Measurements from ENCODE around the gene HSD17B8.

The HSD17B8 gene

DNA sequence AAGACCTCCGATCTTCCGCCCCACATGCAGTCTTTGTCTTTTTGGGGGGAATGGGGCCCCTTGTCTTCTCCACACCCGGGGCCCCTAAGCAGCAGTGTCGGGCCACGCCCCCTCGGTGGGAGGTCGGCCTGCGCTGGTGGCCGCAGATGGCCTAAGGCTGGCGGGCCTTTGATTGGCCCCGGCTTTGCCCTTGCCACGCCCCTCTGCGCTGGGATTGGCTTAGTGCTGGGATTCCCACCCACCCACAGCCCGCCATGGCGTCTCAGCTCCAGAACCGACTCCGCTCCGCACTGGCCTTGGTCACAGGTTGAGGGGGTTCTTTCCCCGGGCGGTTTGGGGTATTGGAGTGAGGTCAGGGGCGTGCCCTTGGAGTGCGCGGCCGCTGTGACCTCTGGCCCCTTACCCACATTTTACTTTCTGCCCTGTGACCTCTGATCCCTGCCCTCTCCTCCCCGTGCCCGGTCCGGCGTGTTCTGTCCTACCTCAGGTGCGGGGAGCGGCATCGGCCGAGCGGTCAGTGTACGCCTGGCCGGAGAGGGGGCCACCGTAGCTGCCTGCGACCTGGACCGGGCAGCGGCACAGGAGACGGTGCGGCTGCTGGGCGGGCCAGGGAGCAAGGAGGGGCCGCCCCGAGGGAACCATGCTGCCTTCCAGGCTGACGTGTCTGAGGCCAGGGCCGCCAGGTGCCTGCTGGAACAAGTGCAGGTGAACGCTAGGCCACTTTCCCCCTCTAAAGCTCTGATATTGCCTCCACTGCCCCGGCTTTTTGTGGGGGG, at the start of gene HSD17B8:
TSS of gene HSD17B8 (plus strand) at position 241 of the 776 bp plus-strand sequence. CDS start at position 255, 14 bp downstream.
- peak; percentile 72 for DNase-seq

DNA sequence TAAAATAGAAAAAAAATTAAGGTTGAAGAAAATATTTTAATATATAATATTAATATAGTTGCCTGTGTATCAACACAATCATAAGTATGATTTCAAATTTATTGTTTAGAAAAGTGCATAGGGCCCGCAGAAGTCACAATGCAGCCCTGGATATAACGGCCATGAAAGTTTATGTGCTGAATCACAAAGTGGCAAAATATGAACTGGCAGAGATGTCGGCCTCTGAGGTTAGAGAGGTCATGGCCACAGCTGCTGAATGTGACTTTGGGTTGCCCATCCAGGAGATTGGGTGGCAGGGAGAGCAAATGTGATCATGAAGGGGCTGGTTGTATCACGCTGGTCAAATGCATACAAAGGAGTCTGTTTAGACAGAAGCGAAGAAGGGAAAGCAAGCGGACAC, 47.9 kb upstream of the HSD17B8 start:
- no peak for DNase-seq

DNA sequence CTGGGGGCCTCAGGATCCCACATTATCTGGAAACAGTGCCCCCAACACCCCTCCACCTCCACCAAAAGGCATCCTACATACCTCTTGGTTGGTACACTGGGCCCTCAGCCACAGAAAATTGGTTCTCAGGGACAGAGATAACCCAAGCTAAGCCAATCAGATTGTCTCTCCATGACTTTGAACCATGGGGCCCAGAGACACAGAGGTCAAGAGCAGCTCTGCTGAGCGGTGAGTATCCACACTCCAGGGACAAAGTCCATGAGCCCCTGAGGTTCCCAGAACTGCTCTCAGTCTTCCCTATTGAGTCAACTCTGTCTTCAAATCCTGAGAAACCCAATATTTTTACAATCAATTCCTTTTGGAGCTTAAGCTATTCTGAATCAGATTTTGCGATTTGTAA, 47.5 kb upstream of the HSD17B8 start:
- no peak for DNase-seq

DNA sequence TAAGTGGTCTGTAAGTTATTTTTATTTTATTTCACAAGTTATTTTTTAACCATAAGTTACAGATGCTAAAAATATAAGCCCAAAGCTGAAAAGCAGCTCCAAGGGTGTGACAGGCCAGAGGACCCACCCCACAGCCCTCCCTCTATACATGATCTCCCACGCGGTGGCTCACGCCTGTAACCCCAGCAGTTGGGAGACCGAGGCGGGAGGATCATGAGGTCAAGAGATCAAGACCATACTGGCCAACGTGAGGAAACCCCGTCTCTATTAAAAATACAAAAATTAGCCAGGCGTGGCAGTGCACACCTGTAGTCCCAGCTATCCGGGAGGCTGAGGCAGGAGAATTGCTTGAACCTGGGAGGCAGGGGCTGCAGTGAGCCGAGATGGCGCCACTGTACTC, 44.4 kb upstream of the HSD17B8 start:
- no peak for DNase-seq

DNA sequence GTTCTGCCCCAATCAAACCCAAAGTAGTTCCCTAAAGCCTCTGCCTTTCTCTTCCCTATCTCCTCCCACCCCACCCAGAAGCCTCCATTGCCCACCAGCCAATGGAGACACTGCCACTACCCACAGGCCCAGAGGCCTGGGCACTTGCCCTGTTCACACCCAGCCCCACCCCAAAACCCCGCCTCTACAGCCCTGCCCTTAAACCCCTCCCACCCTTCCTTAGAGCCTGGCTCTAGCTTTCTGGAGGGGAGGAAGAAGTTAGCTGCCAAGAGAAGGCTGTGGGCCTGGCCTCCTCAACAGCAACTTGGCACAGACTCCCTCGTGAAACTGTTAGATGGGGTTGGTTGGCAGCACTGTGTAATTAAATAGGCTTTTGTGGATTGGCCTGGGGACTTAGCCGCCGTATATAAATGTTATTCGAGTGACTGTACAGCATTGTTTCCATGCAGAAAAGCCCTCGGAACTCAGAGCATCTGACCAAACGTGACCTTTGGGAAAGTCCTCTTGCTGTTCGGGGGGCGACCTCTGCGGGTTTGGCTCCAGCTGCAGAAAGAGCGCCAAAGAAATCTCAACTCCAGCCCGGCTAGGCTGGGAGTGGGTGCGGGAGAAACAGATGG, 43.6 kb upstream of the HSD17B8 start:
- no peak for DNase-seq

DNA sequence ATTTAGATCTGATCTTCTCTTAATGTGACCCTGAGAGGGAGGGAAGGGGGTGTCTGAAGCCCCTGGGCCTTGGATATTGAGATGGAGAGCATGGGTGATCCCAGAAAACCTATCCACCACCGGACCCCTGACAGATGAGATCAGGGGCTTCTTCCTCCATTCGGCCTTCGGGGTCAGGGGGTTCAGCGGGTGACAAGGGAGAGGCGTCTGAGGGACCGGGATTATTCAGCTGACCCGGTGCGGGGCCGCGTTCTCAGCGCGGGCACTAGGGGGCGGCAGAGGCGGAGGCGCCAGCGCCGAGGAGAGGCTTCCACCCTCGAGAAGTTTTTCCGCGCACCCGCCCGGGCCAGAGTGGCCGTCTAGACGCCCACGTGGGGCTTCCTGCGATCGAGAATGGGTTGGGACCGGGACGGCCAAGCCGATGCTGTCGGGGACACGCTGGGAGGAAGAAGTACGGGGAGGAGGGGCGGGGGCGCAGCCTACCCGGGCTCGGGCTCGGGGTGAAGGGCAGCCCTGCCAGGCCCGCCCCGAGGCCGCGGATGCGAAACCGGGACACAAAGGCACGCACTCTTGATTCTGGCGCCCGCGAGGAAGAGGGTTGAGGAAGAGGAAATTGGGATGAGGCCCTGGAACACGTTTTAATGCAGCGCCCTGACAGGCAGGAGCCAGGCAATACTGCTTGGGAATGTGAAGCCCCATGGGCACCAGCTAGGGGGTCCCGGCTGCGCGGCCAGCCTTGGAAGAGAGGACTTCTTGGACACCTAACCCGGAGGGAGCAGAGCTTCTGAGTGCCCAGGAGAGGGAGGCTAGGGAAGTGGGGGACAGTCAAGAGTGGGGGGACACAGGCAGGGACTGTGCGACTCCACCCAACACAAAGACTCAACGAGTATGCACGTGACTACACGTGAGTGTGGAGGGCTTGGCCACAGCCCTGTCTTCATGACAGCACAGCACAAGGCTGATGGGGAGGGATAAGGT, 42.8 kb upstream of the HSD17B8 start:
- peak; percentile 19 for DNase-seq

DNA sequence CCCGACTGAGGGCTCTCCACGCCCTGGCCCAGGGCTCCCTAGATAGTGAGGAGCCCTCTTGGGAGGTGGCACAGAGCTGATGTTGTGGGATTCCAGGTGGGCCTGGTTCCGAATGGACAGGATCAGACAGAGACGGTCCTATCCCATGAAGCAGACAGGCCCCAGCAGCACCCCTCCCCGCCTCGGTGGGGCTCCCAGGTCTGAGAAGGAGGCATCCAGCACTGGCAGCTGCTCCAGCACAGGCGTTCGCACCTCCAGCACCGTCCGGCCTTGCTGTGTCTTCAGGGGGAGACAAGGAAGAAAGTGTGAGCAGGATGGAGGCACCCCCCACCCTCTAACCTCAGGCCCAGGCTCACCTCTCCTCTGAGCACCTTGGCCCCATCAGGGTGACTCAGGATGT, 40.9 kb upstream of the HSD17B8 start:
- DNase-seq = no peak

DNA sequence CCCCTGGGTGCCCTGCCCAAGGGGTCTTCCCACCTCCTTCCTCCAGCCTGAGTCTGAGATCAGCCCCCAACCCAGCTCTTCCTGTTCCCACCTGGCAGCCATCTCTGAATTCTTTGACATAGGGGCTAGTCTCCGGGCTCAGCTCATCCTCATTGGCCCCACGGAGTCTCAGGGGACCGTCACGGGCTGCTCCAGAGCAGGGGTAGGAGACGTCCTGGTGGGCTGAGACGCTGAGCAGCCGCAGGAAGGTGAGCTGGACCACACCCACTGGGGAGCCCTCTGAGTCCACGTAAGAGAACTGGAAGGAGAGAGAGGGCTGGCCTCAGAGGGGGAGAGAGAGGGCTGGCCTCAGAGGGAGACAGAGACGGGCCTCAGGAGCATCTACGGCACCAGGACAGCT, 40.3 kb upstream of the HSD17B8 start:
- DNase-seq = no peak

DNA sequence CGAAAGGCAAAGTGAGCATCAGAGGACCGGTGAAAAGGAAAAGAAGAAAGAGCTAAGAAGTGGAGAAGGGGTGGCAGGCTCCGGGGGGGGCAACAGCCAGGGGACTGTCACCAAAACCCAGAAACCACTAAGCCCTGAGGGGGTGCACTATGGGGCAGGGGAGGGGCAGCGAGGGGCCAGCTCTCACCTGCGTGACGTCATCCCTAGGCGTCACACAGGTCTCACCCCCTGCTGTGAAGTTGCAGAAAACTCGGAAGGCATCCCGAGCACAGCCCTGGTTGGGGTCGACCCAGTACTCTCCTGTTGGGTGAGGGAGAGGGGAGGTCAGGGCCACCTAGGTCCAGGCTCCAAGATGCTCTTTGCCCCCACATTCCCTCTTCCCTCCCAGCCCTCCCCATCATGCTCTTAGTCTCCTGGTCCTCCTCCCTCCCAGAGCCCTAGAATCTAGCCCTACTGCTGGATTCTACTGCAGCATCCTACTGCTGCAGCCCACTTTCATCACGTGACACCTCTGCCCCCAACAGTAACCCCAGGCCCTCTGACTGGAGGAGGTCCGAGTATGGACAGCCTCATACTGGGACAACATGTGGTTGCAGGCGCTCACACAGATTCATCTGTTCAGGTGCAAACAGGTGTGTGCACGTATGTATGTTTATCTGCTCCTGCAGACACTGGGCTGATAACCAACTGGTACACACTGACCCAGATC, 39.6 kb upstream of the HSD17B8 start:
- no peak for DNase-seq

DNA sequence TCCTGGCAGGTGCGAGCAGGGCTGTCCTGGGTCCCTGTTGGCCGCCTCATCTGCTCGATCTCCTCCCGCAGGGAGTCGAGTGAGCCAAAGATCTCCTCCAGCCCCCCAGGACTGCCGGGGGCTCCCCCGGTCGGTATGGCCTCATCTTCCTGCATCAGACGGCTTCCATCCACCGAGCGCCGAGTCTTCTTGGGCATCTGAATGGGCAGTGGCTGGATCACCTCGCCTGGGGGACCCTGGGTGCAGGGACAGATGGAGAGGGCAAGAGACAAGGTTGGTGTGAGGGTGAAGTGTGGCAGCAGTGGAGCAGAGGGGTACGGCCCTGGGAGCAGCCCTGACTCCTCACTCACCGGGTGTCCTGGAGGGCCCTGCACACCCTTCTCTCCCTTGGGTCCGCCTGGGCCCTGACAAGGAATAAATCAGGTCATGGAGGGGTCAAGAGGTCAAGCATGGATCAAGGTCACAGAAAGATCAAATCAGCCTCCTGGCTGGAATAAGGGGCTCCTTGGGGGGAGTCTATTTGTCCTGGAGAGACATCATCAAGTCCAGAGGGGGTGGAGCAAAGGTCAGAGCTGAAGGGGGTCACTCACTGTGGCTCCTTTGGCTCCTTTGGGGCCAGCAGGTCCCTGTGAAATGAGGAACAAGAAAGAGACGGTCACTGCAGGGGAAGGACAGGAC, 38.7 kb upstream of the HSD17B8 start:
- no peak for DNase-seq

DNA sequence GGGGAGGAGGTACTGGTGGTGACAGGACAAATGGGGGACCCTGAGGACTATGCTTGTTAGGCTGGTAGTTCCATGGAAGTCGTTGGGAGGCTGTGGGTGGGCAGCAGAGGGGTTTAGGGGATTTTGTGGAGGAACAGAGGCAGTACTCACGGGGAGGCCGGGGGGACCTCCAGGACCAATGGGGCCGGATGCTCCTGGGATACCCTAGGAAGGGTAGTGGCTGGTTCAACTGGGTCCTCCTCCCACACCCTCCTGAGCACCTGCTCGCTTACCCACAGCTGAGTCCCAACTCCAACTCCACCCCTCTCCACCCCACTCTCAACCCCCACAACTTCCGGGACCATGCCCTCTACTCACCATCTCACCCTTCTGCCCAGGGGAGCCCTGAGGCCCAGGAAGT, 38.1 kb upstream of the HSD17B8 start:
- no peak for DNase-seq

DNA sequence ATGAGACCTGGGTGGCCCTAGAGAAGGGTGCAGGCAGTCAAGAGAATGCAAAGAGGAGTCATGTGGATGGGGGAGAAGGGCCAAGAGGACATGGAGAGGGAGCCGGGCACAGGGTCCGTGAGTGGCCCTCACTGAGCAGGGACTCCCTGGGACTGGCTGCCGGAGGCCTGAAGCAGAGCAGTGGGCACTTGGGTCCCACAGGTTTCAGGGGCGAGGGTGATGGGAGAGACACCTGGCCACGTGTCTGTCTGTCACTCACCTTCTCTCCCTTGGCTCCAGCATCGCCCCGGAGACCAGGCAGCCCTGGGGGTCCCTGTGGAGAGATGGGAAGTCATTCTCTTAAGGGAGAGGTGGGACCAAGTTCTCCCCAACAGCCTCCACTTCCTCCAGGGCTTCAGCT, 37.6 kb upstream of the HSD17B8 start:
- no peak for DNase-seq

DNA sequence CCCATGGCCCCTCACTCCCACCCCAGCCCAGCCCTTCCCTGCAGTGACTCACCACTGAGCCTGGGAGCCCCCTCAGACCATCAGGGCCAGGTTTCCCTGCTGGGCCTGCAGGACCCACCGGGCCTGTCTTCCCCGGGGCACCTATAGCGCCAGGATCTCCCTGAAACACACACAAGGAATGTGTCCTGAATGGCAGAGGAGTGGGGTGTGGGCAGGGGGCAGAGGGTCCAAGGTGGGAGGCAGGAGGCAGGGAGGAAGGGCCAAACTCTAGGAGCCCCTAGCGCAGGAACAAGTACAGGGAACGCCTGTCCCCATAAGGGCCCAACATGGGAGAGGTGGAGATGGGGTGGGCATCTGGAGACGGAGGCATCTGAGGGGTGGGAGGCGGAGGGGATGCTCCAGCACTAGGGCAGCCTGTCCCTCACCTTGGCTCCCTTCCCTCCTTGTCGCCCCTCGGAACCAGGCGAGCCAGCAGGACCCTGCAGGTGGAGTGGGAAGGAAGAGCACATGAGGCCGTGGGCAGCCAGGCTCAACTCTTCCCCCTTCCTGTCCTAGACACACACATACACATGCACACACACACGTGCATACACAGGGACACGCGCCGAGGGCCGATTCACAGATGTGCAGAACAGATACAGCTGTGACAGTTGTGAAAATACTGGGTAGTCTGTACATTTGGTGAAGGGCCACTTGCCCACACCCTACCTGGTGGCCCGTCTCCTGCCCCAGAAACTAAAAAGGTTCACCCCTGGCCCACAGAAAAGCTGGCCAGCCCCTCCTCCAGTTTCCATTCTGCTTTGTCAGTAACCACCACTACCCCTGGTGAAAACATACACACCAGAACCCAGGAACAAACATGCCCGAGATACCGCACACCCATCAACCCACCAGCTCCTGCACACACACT, 36.8 kb upstream of the HSD17B8 start:
- DNase-seq = no peak

DNA sequence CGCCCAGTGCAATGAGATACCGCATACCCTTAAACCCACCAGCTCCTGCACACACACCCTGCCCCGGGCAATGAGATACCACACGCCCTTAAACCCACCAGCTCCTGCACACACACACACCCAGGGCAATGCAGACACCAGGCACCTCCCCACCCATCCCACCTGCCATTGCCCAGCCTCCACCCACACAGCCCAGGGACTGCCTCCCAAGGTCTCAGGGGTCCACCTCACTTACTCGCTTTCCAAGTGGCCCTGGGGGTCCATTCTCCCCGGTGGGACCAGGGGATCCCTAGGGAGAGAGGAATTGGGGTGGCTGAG, 36.2 kb upstream of the HSD17B8 start:
- DNase-seq = no peak

DNA sequence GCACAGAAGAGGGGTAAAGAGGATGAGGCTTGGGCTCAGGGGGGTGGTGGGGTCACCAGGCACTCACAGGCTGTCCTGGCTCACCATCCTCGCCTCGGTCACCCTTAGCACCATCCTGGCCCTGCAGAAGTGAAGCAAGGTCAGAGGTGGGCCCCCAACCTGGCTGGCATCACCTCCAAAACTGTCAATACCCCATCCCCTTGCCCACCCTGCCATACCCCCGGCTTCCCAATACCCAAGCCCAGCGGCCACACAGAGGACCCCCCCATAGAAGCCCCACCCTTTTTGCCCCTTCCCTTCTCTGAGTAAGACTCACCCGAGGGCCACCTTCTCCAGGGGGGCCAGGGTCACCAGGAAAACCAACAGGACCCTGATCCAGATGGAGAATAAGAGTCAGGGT, 35.8 kb upstream of the HSD17B8 start:
- no peak for DNase-seq

DNA sequence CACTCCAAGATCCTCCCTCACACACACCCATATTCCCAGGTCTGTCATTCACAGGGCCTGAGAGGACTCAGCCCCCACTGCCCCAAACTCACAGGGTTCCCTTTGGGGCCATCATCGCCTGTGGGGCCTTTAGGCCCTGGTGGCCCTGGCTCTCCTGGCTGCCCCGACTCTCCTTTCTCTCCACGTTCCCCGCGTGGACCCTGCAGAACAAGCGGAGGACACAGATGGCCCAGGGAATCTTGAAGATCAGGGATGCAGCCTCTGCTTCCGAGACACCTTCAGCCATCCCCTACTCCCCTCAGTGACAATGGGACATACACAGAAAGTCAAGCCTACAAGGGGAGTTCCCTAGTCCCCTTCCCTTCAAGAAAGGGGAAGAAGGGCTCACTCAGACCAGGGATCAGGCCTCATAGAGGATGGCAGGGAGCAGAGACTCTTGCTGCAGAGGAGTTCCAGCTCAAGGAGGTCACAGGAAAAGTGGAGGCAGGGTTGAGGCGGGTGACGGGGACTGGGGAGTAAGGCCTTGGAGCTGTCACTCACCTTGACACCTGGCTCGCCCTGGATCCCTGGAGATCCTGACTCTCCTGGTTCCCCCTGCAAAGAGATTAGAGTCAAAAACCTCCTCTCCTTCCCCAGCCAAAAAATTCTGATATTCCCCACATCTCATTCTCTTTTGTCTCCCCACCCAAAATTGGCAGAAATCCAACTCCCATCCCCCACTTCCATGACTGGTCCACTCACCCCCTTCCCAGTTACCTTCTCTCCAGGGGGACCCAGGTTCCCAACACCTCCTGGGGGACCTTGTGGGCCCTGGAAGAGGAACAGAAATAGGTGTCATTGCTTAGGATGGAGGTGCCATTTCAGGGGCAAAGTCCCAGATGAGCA, 34.9 kb upstream of the HSD17B8 start:
- DNase-seq = no peak

DNA sequence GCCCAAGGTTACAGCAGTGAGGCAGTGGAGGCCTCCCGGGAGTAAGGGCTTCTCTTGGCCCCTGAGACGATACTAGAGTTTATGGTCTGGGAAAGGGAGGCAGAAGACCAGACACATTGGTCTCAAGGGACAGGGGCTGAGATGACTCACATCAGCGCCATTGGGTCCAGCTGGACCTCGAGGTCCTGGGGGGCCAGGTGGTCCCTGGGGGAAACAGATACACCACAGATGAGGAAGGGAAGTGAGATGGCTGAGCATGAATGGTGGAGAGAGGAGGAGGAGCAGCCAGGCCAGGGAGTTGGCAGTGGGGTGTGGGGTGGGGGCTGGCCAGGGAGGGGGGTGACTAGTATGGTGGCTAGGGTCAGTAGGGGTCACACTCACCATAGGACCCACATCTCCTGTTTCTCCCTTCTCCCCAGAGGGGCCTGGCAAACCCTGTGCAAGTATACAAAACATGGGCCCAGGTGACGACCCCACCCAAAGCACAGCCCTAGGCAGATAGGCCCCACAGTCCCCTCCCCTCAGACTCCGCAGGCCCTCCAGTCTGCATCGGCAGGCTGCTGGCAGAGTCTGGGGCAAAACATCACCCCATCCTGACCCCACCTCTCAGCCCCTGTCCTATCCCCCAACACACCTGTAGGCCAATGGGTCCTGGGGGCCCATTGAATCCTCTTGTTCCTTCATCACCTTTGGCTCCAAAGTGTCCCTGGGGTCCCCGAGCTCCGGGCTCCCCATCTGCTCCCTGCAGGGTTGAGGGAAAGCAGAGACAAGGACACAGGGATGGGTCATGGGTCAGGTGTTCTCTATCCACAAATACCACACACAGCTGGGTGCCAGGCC, 34.1 kb upstream of the HSD17B8 start:
- no peak for DNase-seq

DNA sequence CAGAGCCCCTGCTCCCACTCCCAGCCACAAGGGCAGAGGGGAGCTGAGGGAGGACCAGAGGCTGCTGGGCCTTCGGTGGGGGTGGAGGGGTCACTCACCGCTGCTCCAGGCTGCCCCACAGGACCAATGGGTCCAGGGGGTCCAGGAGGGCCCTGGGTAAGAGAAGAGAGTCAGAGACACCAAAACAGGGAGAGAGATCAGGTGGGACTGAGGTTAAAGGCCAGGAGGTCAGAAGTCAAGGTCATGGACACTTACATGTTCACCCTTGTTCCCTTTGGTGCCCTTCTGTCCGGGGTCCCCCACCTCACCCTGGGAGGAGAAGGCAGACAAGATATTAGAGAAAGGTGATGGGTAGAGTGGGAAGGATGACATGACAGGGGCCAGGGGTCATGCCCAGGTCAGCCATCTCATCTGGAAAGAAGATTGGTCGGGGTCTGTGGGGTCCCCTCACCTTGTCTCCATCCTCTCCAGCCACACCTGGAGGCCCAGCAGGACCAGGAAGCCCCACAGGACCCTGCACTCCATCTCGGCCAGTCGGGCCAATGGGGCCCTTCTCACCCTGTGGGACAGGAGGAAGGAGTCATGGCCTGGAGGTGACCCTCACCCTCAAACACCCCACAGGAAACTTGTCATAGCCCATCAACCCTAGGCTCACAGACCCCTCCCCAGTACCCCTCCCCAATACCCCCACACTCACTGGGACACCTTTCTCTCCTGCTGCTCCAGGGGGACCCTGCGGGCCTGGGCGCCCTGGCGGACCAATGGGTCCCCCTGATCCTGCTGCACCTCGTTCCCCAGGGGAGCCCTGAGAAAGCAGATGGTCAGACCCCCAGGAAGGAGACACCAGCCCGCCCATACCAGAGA, 33.2 kb upstream of the HSD17B8 start:
- no peak for DNase-seq
